Colonic mucosa (tissue), 4 donors: ENCODE data around the gene BRIP1. TPM values are rescaled to one million over a fixed set of nuclear protein-coding genes. Genes with fewer than 3 reads are reported as not detected.

Experiments used
- DNase-seq: peaks from one replicate; pipeline ENCODE4 v3.0.0-alpha.2; 2020
- H3K27ac ChIP-seq: fragments of 200-600 bp; one replicate; pipeline ENCODE4 v1.8.0; 2021
- H3K27me3 ChIP-seq: fragments of 200-600 bp; one replicate; pipeline ENCODE4 v1.8.0; 2021
- H3K36me3 ChIP-seq: fragments of 200-600 bp; one replicate; pipeline ENCODE4 v1.8.0; 2021
- H3K4me1 ChIP-seq: fragments of 200-600 bp; one replicate; pipeline ENCODE4 v1.8.0; 2021; ENCODE audit warnings: mild to moderate bottlenecking
- H3K4me3 ChIP-seq: fragments of 200-600 bp; one replicate; pipeline ENCODE4 v1.8.0; 2021
- H3K9ac ChIP-seq, 2 donors: one replicate each; pipeline ENCODE4 v1.7.0; 2013; ENCODE audit warnings: control low read depth in 2 of 2, low read depth in 2 of 2, low read length in 2 of 2
- H3K9me3 ChIP-seq: fragments of 200-600 bp; one replicate; pipeline ENCODE4 v1.8.0; 2021
- intact Hi-C: fragments of 100-400 bp; cut with DNase I; formaldehyde crosslinking; loops from one replicate; pipeline ENCODE4 v1.14.1; 2022
- total RNA-seq, 2 donors: library from RNA; stranded (reverse); fragmentation: NEBNext Ultra II Directional in 1 of 2; extraction: Animal tissue kit (Norgen Biotek cat#: 25700) in 1 of 2; gene quantifications; one replicate each; pipeline ENCODE4 v1.2.1, GENCODE V29; 2021
- TF ChIP-seq, protein P1 (sequence below): fragments of 200-600 bp; IDR thresholded peaks from one replicate; pipeline ENCODE4 v1.8.0; 2022; ENCODE audit warnings: antibody characterized with exemption, mild to moderate bottlenecking
- donor health status: healthy.
- donor health status: DM: no; HTN: no; CAD: no.
- donor health status: DM: no; HTN: no; CAD: no.

BRIP1 gene
- total RNA-seq, 2 donors from 2014 or later, result 3.3 to 10.1 TPM

DNA sequence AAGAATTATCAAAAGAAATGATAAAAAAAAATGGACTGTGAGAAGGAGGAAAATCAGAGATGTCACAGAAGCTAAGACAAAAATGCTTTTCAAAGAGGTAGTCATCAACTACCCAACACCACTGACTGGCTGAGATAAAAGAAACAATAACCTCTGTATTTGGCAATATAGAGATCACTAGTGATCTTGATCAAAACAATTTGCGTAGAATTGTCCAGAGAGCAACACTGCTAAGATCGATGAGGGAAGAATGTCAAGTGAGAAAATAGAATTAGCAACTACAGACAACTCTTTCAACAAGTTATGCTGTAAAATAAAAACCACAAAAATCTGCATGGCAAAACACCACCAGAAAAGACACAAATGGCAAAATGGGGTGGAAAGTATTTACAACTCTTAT, 66.0 kb downstream of the BRIP1 start:
- H3K4me3 ChIP-seq, result no peak overlapping the region
- no peaks in the 10 kb centered on the region for H3K36me3 ChIP-seq
- DNase-seq, result no peak
- intact Hi-C loops, result no loop called here
- H3K27me3 ChIP-seq, result no peaks in the 10 kb centered on the region
- no peaks in the 10 kb centered on the region for H3K9me3 ChIP-seq
- H3K4me1 ChIP-seq, result no peaks in the 10 kb centered on the region
- no peak overlapping the region for H3K27ac ChIP-seq
- H3K9ac ChIP-seq, result no peak overlapping the region
- TF ChIP-seq, protein P1, sequence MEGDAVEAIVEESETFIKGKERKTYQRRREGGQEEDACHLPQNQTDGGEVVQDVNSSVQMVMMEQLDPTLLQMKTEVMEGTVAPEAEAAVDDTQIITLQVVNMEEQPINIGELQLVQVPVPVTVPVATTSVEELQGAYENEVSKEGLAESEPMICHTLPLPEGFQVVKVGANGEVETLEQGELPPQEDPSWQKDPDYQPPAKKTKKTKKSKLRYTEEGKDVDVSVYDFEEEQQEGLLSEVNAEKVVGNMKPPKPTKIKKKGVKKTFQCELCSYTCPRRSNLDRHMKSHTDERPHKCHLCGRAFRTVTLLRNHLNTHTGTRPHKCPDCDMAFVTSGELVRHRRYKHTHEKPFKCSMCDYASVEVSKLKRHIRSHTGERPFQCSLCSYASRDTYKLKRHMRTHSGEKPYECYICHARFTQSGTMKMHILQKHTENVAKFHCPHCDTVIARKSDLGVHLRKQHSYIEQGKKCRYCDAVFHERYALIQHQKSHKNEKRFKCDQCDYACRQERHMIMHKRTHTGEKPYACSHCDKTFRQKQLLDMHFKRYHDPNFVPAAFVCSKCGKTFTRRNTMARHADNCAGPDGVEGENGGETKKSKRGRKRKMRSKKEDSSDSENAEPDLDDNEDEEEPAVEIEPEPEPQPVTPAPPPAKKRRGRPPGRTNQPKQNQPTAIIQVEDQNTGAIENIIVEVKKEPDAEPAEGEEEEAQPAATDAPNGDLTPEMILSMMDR, result no peak

DNA sequence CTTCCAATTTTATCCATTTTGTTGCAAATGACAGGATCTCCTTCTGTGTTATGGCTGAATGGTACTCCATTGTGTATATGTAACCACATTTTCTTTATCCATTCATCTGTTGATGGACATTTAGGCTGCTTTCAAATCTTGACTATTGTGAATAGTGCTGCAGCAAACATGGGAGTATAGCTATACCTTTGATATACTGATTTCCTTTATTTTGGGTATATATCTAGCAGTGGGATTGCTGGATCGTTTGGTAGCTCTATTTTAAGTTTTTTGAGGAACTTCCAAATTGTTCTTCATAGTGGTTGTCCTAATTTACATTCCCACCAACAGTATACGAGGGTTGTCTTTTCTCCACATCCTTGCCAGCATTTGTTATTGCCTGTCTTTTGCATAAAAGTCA, 67.8 kb downstream of the BRIP1 start:
- no peak overlapping the region for H3K9ac ChIP-seq
- H3K36me3 ChIP-seq, result no peaks in the 10 kb centered on the region
- no peak overlapping the region for H3K4me3 ChIP-seq
- H3K27ac ChIP-seq, result no peak overlapping the region
- no peaks in the 10 kb centered on the region for H3K4me1 ChIP-seq
- H3K9me3 ChIP-seq, result no peaks in the 10 kb centered on the region
- no peak for DNase-seq
- TF ChIP-seq, protein P1, result no peak
- H3K27me3 ChIP-seq, result no peaks in the 10 kb centered on the region
- intact Hi-C loops, result no loop called here

DNA sequence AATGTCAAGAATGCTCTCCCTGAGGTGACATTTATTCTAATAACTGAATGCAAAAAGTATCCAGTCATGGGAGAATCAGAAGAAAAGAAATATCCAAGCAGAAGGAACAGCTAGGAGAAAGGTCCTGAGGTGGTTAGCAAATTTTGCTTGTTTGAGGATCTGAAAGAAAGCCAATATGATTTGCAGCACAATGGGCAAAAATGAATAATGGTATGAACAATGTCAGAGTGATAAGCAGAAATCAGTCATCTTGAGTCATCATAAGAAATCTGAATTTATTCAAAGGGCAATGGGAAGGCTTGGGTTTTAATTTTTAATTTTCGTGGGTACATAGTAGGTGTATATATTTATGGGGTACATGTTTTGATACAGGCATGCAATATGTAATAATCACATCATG, 68.5 kb downstream of the BRIP1 start:
- Histone ChIP-seq H3K4me1 (no peaks in the 10 kb centered on the region), H3K9ac (no peak overlapping the region), H3K9me3 (no peaks in the 10 kb centered on the region), H3K4me3 (no peak overlapping the region), H3K36me3 (no peaks in the 10 kb centered on the region), H3K27ac (no peak overlapping the region), H3K27me3 (no peaks in the 10 kb centered on the region)
- TF ChIP-seq, protein P1, result no peak
- intact Hi-C loops, result no loop called here
- DNase-seq, result no peak

DNA sequence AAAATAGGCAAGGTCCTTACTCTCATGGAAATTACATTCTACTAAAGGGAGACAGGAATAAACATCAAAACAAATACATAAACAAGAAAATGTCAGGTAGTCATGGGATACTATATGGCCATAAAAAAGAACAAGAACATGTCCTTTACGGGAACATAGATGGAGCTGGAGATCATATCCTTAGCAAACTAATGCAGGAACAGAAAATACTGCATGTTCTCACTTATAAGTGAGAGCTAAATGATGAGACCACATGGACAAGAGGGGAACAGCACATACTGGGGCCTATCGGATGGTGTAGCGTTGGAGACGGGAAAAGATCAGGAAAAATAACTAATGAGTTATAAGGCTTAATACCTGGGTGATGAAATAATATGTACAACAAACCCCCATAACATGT, 69.1 kb downstream of the BRIP1 start:
- TF ChIP-seq, protein P1, result no peak
- Histone ChIP-seq H3K9ac (no peak overlapping the region), H3K4me1 (no peaks in the 10 kb centered on the region), H3K27ac (no peak overlapping the region), H3K27me3 (no peaks in the 10 kb centered on the region), H3K36me3 (no peaks in the 10 kb centered on the region), H3K9me3 (no peaks in the 10 kb centered on the region), H3K4me3 (no peak overlapping the region)
- DNase-seq, result no peak
- intact Hi-C loops, result no loop called here

DNA sequence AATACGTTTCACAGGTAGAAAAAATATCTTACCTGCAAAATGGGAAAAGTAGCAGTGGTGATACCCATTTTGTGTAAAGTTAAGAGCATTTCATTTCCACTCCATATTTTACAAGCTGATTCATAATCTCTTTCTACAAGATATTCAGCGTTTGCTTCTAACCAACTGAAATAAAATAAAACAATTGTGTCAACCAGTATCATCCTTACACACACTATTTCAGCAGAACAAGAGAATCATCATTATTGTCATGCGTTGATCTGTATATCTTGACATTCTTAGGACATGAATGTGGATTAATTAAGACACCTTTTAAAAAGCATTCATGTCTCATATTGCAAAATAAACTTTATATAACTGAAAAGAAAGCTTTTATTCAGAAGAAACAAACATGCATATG, 69.8 kb downstream of the BRIP1 start:
- intact Hi-C loops, result no loop called here
- TF ChIP-seq, protein P1, result no peak
- Histone ChIP-seq H3K9ac (no peak overlapping the region), H3K4me3 (no peak overlapping the region), H3K36me3 (no peaks in the 10 kb centered on the region), H3K27ac (no peak overlapping the region), H3K9me3 (no peaks in the 10 kb centered on the region), H3K4me1 (no peaks in the 10 kb centered on the region), H3K27me3 (no peaks in the 10 kb centered on the region)
- DNase-seq, result no peak

DNA sequence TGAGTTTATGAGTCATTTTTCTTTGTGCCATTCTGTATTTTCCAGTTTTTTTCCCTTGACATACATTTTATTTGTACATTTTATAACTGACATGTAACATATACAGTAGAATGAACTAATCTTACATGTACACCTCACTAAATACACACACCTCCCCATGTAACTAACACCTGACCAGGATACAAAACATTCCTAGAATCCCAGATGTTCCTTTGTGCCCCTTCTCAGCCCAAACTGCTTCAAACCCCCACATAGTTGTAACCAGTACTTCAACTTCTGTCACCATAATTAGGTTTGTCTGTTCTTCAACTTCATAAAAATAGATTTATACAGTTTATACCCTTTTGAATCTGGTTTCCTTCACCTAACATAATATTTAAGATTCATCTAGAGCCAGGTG, 73.5 kb downstream of the BRIP1 start:
- H3K4me1 ChIP-seq, result no peaks in the 10 kb centered on the region
- H3K27me3 ChIP-seq, result no peaks in the 10 kb centered on the region
- no peaks in the 10 kb centered on the region for H3K9me3 ChIP-seq
- no peak for DNase-seq
- no peak overlapping the region for H3K4me3 ChIP-seq
- no peaks in the 10 kb centered on the region for H3K36me3 ChIP-seq
- no peak overlapping the region for H3K9ac ChIP-seq
- no peak overlapping the region for H3K27ac ChIP-seq
- intact Hi-C loops, result no loop called here
- TF ChIP-seq, protein P1, result no peak
